Spinal cord (tissue), 10 donors: ENCODE data around the gene THOC5. TPM values are rescaled to one million over a fixed set of nuclear protein-coding genes. Genes with fewer than 3 reads are reported as not detected.
A peak's percentile ranks its signal among the peaks of the same experiment; 100 is the strongest.

Experiments
- DNase-seq, 6 donors: peaks; one replicate each; pipeline versions ENCODE4 v3.0.0 to v3.0.0-alpha.2; 2013 to 2015; ENCODE audit warnings: low spot score in 6 of 6, low read depth in 4 of 6
- H3K27ac ChIP-seq: one replicate; pipeline ENCODE4 v1.5.1; 2013; ENCODE audit warnings: low read depth, low read length, control low read depth
- H3K27me3 ChIP-seq: one replicate; pipeline ENCODE4 v1.6.1; 2013; ENCODE audit warnings: low read length; ENCODE audit not compliant: control insufficient read depth, insufficient read depth
- H3K36me3 ChIP-seq: one replicate; pipeline ENCODE4 v1.6.1; 2013; ENCODE audit warnings: low read length; ENCODE audit not compliant: control insufficient read depth, insufficient read depth
- H3K4me1 ChIP-seq: one replicate; pipeline ENCODE4 v1.6.1; 2013; ENCODE audit warnings: low read length; ENCODE audit not compliant: control insufficient read depth, insufficient read depth
- H3K4me3 ChIP-seq: one replicate; pipeline ENCODE4 v1.5.1; 2013; ENCODE audit warnings: low read depth, low read length, control low read depth
- H3K9me3 ChIP-seq: one replicate; pipeline ENCODE4 v1.6.1; 2013; ENCODE audit warnings: low read length; ENCODE audit not compliant: control insufficient read depth, insufficient read depth
- WGBS: methylation state at CpG from one replicate; pipeline ENCODE4 v1.1.5; 2013; ENCODE audit warnings: missing lambda C conversion rate; ENCODE audit not compliant: insufficient coverage; 5-methylcytosine and 5-hydroxymethylcytosine counted together
- polyA plus RNA-seq, 2 donors: library from polyadenylated mRNA; unstranded; fragments of 120-200 nt; gene quantifications; one replicate each; pipeline ENCODE4 v1.2.1, GENCODE V29; 2013; ENCODE audit not compliant: insufficient read length in 2 of 2
- total RNA-seq, 2 donors: library from RNA; depleted of rRNA in 1 of 2; stranded (reverse); fragments of 120-200 nt in 1 of 2; fragments of >200 nt in 1 of 2; gene quantifications; one replicate each; pipeline versions ENCODE4 v1.2.3 to v1.2.4, GENCODE V29; 2013 to 2014
- donor health status: healthy.

The THOC5 gene
- total and polyA plus RNA-seq, 4 donors = 19.0 to 34.4 (median 32.3) TPM

DNA sequence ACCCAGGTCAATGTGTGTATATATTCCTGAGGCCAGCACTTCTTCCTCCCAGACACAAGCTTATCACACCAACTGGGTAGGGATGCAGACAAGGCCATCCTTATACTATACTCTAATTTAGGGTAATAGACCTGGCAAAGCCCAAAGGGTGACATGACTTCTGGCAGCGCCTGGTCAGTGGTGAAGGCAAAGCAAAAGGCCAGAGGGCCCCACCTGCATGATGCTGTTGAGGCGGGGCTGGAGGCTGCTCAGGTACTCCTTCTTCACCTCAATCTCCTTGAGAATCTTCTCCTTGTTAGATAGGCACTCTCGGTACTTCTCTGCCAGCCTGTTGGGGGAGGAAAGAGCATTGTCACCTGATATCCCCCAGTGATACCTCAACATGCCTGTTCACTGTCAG, 17.1 kb downstream of the THOC5 start:
- Histone ChIP-seq H3K4me3 (no peak overlapping the region), H3K4me1 (no peaks in the 10 kb centered on the region), H3K36me3 (peaks cover 76% of the 10 kb centered on the region), H3K27ac (no peak overlapping the region), H3K9me3 (no peaks in the 10 kb centered on the region), H3K27me3 (no peaks in the 10 kb centered on the region)
- 100% methylated on average over 2 of the region's 3 CpGs for WGBS
- DNase-seq = no peak

- WGBS = 93% methylated on average over 4 of the region's 4 CpGs
- Histone ChIP-seq H3K27me3 (no peaks in the 10 kb centered on the region), H3K4me1 (no peaks in the 10 kb centered on the region), H3K4me3 (no peak overlapping the region), H3K36me3 (peaks cover 75% of the 10 kb centered on the region), H3K9me3 (no peaks in the 10 kb centered on the region), H3K27ac (no peak overlapping the region)
- DNase-seq = no peak
These were observed 22.1 kb downstream of the THOC5 start for GRCh38 chr22:29531419-29531818.

GRCh38 chr22:29530716-29531115, 22.8 kb downstream of the THOC5 start:
- peaks cover 75% of the 10 kb centered on the region for H3K36me3 ChIP-seq
- no peak overlapping the region for H3K4me3 ChIP-seq
- no peak for DNase-seq
- WGBS = 94% methylated on average over 3 of the region's 4 CpGs
- H3K9me3 ChIP-seq = no peaks in the 10 kb centered on the region
- no peak overlapping the region for H3K27ac ChIP-seq
- no peaks in the 10 kb centered on the region for H3K4me1 ChIP-seq
- no peaks in the 10 kb centered on the region for H3K27me3 ChIP-seq

DNA sequence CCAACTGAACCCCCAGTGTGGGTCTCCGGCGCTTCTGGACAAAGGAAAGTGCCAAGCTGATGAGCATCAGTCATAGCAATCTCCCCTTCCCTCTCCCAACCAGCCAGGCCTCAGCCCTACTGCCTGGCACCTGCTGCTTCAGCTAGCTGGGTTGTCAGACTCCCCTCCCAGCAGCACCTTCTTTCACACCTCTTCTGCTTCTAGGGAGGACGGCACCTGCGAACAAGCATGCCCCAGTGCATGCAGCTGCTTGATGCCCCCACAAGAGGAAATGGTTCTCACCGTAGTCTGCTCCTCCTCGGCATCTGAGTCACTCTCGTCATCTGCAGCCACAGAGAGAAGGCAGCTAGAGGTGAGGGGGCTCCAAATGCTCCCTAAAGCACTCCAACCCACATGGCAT, 25.4 kb downstream of the THOC5 start:
- Histone ChIP-seq H3K36me3 (peaks cover 77% of the 10 kb centered on the region), H3K4me3 (no peak overlapping the region), H3K4me1 (no peaks in the 10 kb centered on the region), H3K27ac (no peak overlapping the region), H3K27me3 (no peaks in the 10 kb centered on the region), H3K9me3 (no peaks in the 10 kb centered on the region)
- DNase-seq = no peak
- 94% methylated on average over 7 of the region's 7 CpGs for WGBS

DNA sequence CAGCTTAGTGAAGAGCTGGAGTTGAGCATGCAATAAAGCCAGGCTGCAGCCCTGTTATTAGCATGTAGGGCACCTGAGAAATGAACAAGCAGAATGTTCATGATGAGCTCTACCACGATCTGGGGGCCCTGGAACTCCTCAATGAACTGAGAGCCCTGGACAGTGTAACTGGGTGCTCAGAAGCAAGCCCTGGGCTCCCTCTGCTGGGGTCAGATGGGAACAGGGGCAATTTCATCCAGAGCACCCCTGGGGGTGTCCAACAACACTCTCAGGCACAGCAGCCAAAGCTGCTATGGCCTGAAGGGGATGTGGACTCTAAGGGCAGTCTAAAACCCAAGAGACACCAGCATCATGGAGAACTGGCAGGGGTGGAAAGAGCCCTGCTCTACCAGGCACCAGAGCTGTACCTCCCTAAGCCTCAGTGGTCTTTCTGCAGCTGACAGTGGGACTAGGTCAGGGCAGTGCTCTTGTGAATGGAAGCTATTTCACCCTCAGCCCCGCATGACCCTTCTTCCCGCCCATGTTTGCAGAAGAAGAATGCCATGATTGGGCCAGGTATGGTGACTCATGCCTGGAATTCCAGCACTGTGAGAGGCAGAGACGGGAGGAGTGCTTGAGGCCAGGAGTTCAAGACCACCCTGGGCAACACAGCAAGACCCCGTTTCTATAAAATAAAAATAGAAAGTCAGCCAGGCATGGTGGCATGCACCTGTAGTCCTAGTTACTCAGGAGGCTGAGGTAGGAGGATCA, 28.9 kb downstream of the THOC5 start:
- H3K4me3 ChIP-seq = no peak overlapping the region
- WGBS = 88% methylated on average over 4 of the region's 5 CpGs
- no peaks in the 10 kb centered on the region for H3K4me1 ChIP-seq
- DNase-seq = peak in 2 of 6 donors; percentile 2 to 15
- no peaks in the 10 kb centered on the region for H3K9me3 ChIP-seq
- H3K27ac ChIP-seq = no peak overlapping the region
- H3K27me3 ChIP-seq = no peaks in the 10 kb centered on the region
- peaks cover 68% of the 10 kb centered on the region for H3K36me3 ChIP-seq

DNA sequence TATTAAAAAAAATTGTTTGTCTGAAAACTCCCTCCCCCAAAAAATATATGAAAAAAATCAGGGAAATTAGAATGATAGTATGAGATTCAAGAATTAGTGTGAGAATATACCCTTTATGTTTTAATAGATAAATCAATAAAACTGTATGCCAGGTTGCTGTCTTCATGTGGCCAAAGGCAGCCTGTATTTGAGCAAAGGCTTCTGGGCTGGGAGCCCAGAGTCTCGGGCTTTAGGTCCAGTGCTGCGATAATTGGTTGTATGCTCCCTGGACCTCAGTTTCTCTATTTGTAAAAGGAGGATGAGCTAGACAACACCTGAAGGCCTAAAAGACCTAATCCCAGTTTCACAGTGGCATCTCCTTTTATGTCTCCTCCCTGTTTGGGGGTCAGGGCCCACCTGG, 29.8 kb downstream of the THOC5 start:
- no peaks in the 10 kb centered on the region for H3K27me3 ChIP-seq
- H3K4me3 ChIP-seq = no peak overlapping the region
- 82% methylated on average over 2 of the region's 2 CpGs for WGBS
- H3K9me3 ChIP-seq = no peaks in the 10 kb centered on the region
- H3K36me3 ChIP-seq = peaks cover 70% of the 10 kb centered on the region
- DNase-seq = no peak
- H3K4me1 ChIP-seq = no peaks in the 10 kb centered on the region
- no peak overlapping the region for H3K27ac ChIP-seq

DNA sequence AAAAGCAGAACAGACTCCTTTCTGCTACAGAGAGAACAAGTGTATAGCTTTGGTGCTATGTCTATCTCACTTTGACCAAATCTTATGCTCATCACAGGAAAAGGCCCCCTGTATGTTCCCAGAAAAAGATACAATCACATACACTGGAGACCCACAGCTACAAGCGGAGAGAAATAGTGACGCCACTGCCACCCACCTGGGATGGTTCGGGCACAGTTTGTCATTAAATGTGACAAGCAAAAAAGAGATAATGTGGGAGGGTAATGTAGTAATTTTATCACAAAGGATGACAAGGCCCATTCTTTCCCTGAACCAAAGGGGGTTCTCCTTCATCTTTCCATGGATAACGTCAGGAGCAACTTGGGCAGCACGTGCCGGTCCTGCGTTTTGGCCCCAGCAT, 32.0 kb downstream of the THOC5 start:
- Histone ChIP-seq H3K36me3 (peaks cover 76% of the 10 kb centered on the region), H3K4me3 (no peak overlapping the region), H3K4me1 (no peaks in the 10 kb centered on the region), H3K9me3 (no peaks in the 10 kb centered on the region), H3K27me3 (no peaks in the 10 kb centered on the region), H3K27ac (no peak overlapping the region)
- DNase-seq = no peak
- 87% methylated on average over 4 of the region's 7 CpGs for WGBS

- Histone ChIP-seq H3K36me3 (peaks cover 78% of the 10 kb centered on the region), H3K9me3 (no peaks in the 10 kb centered on the region), H3K4me3 (no peak overlapping the region), H3K27me3 (no peaks in the 10 kb centered on the region), H3K27ac (no peak overlapping the region), H3K4me1 (no peaks in the 10 kb centered on the region)
- no peak for DNase-seq
- 100% methylated on average over 1 of the region's 4 CpGs for WGBS
These were observed 32.7 kb downstream of the THOC5 start for GRCh38 chr22:29520851-29521250.

DNA sequence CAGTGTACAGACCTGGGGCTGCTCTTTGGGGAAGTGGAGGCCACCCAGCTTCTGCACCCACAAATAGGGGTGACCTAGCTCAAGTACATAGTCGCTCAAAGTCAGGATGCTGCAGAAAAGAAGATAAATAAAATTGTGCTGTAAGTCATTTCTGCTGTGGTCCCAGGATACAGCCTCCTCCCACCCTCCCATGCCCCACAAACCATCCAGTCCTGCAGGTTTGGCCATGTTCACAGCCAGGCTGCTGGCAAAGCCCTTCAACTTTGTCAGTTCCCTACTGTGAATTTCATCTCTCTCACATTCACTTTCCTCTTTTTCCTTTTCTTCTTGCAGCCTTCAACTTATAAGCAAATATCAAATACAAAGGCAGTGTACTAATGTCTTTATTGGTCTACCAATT, 33.6 kb downstream of the THOC5 start:
- H3K9me3 ChIP-seq = no peaks in the 10 kb centered on the region
- H3K4me1 ChIP-seq = no peaks in the 10 kb centered on the region
- no peaks in the 10 kb centered on the region for H3K27me3 ChIP-seq
- H3K36me3 ChIP-seq = peaks cover 78% of the 10 kb centered on the region
- DNase-seq = no peak
- WGBS = no CpG with 5 or more reads among the region's 1 CpG
- H3K4me3 ChIP-seq = no peak overlapping the region
- no peak overlapping the region for H3K27ac ChIP-seq

- Histone ChIP-seq H3K4me1 (no peaks in the 10 kb centered on the region), H3K27me3 (no peaks in the 10 kb centered on the region), H3K9me3 (no peaks in the 10 kb centered on the region), H3K36me3 (peaks cover 76% of the 10 kb centered on the region), H3K4me3 (no peak overlapping the region), H3K27ac (no peak overlapping the region)
- DNase-seq = no peak
- 98% methylated on average over 5 of the region's 5 CpGs for WGBS
These were observed 35.1 kb downstream of the THOC5 start for GRCh38 chr22:29518427-29518826.
